ENCODE results near the gene MEGF8.
A peak's percentile ranks its signal among the peaks of the same experiment; 100 is the strongest.

The MEGF8 gene

DNA sequence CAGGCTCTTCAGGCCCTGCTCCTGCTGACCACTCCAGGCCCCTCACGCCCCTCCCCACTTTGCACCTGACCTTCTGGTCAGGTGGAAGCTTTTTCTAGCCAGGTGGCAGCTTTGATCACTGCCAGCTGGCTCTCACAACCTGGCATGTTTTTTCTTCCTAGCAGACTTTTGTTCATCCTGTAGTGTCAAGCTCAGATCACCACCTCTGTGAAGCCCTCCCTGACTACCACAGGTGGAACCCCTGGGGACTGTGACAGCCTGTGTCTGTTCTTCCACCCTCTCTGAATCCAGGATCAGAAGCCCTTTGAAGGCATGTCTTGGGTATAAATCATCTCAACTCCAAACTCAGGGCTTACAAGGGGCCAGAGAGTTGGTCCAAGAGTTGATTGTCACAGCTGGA lies 75.0 kb downstream of the MEGF8 start:
- no peak for TF ChIP-seq SPI1 (IDR thresholded peaks at IDR 0.05; ENCODE audit: borderline replicate concordance, low read depth)
- TF ChIP-seq, protein P1, sequence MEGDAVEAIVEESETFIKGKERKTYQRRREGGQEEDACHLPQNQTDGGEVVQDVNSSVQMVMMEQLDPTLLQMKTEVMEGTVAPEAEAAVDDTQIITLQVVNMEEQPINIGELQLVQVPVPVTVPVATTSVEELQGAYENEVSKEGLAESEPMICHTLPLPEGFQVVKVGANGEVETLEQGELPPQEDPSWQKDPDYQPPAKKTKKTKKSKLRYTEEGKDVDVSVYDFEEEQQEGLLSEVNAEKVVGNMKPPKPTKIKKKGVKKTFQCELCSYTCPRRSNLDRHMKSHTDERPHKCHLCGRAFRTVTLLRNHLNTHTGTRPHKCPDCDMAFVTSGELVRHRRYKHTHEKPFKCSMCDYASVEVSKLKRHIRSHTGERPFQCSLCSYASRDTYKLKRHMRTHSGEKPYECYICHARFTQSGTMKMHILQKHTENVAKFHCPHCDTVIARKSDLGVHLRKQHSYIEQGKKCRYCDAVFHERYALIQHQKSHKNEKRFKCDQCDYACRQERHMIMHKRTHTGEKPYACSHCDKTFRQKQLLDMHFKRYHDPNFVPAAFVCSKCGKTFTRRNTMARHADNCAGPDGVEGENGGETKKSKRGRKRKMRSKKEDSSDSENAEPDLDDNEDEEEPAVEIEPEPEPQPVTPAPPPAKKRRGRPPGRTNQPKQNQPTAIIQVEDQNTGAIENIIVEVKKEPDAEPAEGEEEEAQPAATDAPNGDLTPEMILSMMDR (IDR thresholded peaks at IDR 0.05; ENCODE audit: insufficient read depth, low read length): no peak
- no peak for TF ChIP-seq REST (IDR thresholded peaks at IDR 0.05; ENCODE audit: insufficient replicate concordance, low read depth)
- TF ChIP-seq GABPA (IDR thresholded peaks at IDR 0.05; ENCODE audit: low read depth): no peak
- TF ChIP-seq POLR2AphosphoS5 (IDR thresholded peaks at IDR 0.05; ENCODE audit: low read depth): no peak
- H3K27ac ChIP-seq (replicated peaks): no peak overlapping the region
- no peaks in the 10 kb centered on the region for H3K27me3 ChIP-seq (ENCODE audit: insufficient read depth, poor library complexity, severe bottlenecking)
- H3K4me3 ChIP-seq (replicated peaks; ENCODE audit: insufficient read depth, low read length): no peak overlapping the region
- DNase-seq (ENCODE audit: low read depth in 1 of 2, low spot score in 1 of 2): no peak

DNA sequence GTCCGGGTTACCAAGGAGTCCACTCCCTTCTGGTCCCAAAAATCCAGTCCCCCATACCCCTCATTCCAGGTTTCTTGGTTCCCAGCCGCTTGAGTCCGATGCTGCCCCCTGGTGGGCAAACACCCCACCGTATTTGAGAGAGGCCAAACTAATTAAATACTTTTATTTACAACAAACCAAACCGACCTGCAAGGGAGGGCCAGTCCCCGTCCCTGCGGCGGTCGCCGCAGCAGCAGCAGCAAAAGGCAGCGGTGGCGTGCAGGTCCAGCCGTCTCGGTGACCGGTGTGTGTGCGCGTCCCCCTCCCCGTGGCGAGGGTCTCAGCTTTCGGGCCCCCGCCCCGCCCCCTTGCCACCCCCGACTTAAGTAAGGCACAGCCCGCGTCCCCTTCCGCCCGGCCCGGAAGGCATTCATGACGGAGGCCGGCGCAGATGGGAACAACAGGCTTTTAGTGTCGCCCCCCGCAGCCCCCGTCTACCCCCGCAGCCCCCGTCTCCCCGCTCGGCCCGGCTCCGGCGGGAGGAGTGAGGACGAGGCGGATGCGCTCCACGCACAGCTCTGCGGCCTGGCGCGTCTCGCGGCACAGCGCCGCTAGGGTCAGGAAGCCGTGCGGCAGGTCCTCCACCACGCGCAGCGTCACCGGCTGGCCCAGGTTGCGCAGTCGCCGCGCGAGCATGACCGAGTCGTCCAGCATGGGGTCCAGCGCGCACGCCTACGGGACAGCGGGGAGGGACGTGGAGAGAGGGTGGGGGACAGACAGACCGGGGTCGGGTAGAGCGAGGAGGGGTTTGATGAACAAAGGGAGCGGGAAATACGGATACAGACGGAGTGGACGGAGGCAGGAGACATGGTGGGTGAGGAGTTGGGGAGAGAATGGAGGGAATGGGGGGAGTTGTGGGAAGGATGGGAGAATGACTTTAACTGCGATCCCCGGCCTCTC lies 76.2 kb downstream of the MEGF8 start:
- no peaks in the 10 kb centered on the region for H3K27me3 ChIP-seq (ENCODE audit: insufficient read depth, poor library complexity, severe bottlenecking)
- peak overlapping the region; percentile 44 for H3K4me3 ChIP-seq (replicated peaks; ENCODE audit: insufficient read depth, low read length)
- DNase-seq (ENCODE audit: low read depth in 1 of 2, low spot score in 1 of 2): peak; percentile 68 to 71
- no peak overlapping the region for H3K27ac ChIP-seq (replicated peaks)
- TF ChIP-seq POLR2AphosphoS5 (IDR thresholded peaks at IDR 0.05; ENCODE audit: low read depth) (peak; percentile 49; the same call in 1 of the 2 replicates), REST (IDR thresholded peaks at IDR 0.05; ENCODE audit: insufficient replicate concordance, low read depth) (no peak), GABPA (IDR thresholded peaks at IDR 0.05; ENCODE audit: low read depth) (no peak), SPI1 (IDR thresholded peaks at IDR 0.05; ENCODE audit: borderline replicate concordance, low read depth) (no peak)
- TF ChIP-seq, protein P1 (IDR thresholded peaks at IDR 0.05; ENCODE audit: insufficient read depth, low read length): peak; percentile 65

GRCh38 chr19:42402376-42403116 lies 77.1 kb downstream of the MEGF8 start:
- H3K27me3 ChIP-seq (ENCODE audit: insufficient read depth, poor library complexity, severe bottlenecking): no peaks in the 10 kb centered on the region
- H3K27ac ChIP-seq (replicated peaks): no peak overlapping the region
- TF ChIP-seq GABPA (IDR thresholded peaks at IDR 0.05; ENCODE audit: low read depth) (no peak), REST (IDR thresholded peaks at IDR 0.05; ENCODE audit: insufficient replicate concordance, low read depth) (no peak), SPI1 (IDR thresholded peaks at IDR 0.05; ENCODE audit: borderline replicate concordance, low read depth) (no peak), POLR2AphosphoS5 (IDR thresholded peaks at IDR 0.05; ENCODE audit: low read depth) (no peak)
- TF ChIP-seq, protein P1 (IDR thresholded peaks at IDR 0.05; ENCODE audit: insufficient read depth, low read length): no peak
- no peak for DNase-seq (ENCODE audit: low read depth in 1 of 2, low spot score in 1 of 2)
- H3K4me3 ChIP-seq (replicated peaks; ENCODE audit: insufficient read depth, low read length): no peak overlapping the region

Data from HL-60 (cell line).